Thoracic aorta (tissue), 2 donors: ENCODE measurements around the gene OR4L1. TPM values are rescaled to one million over a fixed set of nuclear protein-coding genes. Genes with fewer than 3 reads are reported as not detected.

Experiments
- total RNA-seq, 2 donors: library from RNA; depleted of rRNA; stranded (reverse); fragments of >200 nt; gene quantifications; one replicate each; pipeline versions ENCODE4 v1.1.0 to v1.2.3, GENCODE V29; 2016

Gene OR4L1
- total RNA-seq, 2 donors from 2014 or later = not detected

Other genes with a start within 250 kb of the OR4L1 start
- not detected for gene OR4K2, start 184.9 kb upstream of the OR4L1 start, total RNA-seq
- gene OR4K5, start 139.4 kb upstream of the OR4L1 start, total RNA-seq = not detected
- not detected for gene OR4K1, start 129.1 kb upstream of the OR4L1 start, total RNA-seq
- not detected for gene OR4K15, start 84.5 kb upstream of the OR4L1 start, total RNA-seq
- not detected for gene OR4Q2, start 57.9 kb upstream of the OR4L1 start, total RNA-seq
- not detected for gene OR4K14, start 40.7 kb upstream of the OR4L1 start, total RNA-seq
- gene OR4K13, start 24.0 kb upstream of the OR4L1 start, total RNA-seq = not detected
- not detected for gene OR4K17, start 50.7 kb downstream of the OR4L1 start, total RNA-seq
- not detected for gene OR4N5, start 78.8 kb downstream of the OR4L1 start, total RNA-seq
- not detected for gene OR11G2, start 130.9 kb downstream of the OR4L1 start, total RNA-seq
- gene OR11H6, start 163.7 kb downstream of the OR4L1 start, total RNA-seq = not detected
- gene OR11H7, start 168.9 kb downstream of the OR4L1 start, total RNA-seq = not detected
- gene OR11H4, start 179.2 kb downstream of the OR4L1 start, total RNA-seq = not detected
- 10 to 100 TPM; 10.2 to 10.4 TPM for gene TTC5, start 245.9 kb downstream of the OR4L1 start, total RNA-seq